GM19035 (cell line): ENCODE measurements around the gene AP1B1.
"Not testable (repeated sequence)": the region's sequence is repeated elsewhere in the genome, so short reads cannot be mapped to it uniquely, and the experiment has no call there.

Source experiments
- ATAC-seq: cut with Tn5 transposase; IDR thresholded peaks from one replicate; pipeline ENCODE4 v1.9.1; 2021; ENCODE audit not compliant: unreplicated experiment

AP1B1 gene

DNA sequence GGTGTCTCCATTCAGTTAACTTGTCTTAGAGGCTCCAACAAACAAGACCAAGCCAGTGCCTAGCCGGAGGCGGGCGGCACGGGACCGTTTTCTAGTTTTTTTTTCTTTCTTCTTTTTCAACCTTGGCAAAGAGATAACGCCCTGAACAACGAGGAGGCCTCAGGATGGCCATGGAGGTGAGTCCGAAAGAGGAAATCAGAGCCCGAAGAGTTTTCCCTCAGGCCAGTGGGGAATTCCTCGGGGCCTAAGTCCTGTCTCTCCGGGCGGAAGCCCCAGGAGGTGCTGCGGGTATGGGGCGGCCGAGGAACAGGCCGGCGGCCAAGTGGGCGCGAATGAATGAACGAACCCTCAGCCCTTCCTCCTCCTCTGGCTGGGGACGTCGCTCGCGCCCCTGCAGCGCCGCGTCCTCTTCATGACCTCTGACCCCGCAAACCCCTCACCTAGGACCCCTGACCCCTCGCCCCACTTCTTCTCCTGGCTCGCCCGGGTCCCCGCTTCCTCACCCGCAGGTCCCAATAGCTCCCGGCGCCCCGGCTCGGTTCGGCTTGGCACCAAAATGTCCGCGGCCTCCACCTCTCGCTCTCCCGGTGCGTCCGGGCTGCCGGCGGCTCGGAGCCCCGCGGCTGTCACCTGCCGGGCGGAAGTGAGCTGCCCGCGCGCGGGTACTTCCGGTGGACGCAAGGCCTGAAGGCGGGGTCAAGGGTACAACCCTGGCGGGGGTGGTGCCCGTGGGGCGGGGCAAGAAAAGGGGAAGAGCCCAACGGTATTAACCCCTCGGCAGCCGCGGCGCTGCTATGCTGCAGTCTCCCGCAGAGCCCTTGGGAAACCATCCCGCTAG, at the start of gene AP1B1:
TSS of gene AP1B1 (minus strand) at position 650 of the 838 bp plus-strand sequence. CDS start 21,327 bp downstream, outside the sequence.
- peak; percentile 92 for ATAC-seq

DNA sequence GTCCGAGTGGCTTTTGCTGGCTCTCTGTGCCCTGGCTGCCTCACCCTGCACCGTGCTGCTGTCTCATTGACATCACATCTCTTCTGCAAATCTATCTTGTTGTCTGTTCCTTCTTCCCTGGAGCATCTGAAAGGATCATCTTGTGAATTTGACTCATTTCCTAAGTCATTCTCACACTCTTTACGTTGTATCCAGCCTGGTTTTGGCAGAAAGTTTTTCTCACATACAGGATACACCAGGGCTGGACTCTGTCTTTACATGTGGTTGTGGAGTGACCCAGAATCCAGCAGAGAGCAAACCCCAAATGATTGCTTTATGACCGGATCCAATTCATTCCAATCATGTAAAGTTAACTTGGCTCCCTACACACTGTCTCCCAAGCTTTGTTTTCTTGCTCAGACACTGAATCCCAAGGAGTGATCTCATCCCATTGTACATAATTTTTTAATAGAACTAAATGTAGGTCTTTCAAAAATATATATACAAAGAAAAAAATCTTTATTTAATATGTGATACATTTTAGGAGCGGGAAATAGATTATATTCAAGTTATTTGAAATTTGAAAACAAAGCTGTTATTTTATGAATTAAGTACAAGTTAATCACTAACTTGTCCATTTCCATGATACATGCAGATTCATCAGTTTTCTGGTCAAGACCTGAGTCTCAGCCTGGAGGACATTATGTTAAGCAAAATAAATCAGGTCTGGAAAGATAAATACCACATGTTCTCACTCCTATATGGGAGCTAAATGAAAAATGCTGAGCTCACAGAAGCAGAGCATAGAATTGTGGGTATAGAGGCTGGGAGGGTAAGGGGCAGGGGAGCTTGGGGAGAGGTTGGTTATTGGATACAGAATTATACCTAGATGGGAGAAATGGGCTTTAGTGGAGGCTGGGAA, 47.1 kb upstream of the AP1B1 start:
- ATAC-seq, result no peak

DNA sequence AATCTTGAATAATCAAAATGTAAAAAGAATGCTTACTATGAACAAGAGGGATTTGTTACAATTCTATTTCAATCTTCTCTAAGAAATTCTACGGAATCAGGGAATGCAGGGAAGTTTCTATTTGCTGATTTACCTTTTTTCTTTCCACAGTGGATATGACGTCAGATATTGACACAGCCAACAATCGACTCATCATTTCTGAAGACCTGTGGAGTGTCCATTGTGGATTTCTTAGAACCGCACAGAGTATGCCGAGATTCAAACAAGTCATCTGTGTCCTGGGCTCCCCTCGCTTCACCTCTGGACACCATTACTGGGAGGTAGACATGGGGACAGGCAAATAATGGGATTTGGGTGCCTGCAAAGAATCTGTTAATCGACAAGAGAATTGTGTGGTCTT, 45.9 kb upstream of the AP1B1 start:
- ATAC-seq, result no peak

DNA sequence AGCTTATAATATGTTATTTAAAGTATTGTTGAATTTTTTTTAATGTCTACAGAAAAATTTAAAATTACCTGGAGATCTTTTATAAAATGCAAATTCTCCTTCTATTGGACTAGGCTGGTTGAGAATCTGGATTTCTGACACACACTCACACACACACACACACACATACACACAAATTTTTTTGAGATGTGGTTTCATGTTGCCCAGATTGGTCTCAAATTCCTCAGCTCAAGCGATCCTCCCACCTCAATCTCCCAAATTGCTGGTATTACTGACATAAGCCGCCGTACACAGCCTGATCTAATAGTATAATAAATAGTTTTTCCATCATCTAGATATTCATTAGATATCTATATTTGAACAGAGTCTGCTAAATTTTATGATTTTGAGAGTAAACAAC, 45.5 kb upstream of the AP1B1 start:
- no peak for ATAC-seq

DNA sequence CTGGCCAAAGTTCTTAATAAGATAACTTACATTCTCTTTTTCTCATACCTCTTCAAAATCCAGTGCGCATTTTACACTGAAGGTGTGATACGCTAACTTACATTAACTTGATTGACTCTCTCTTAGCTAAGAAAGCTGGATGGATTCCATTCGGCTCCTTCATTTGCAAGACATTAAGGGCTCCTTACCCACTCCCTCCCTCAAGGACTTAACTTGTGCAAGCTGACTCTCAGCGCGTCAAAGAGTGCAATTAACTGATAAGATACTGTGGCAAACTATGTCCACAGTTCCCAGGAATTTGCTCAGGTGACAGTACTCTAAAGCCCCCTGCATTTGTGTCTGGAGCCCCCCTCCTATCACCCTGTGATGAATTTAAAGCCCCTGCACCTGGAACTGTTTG, 43.6 kb upstream of the AP1B1 start:
- ATAC-seq, result no peak

DNA sequence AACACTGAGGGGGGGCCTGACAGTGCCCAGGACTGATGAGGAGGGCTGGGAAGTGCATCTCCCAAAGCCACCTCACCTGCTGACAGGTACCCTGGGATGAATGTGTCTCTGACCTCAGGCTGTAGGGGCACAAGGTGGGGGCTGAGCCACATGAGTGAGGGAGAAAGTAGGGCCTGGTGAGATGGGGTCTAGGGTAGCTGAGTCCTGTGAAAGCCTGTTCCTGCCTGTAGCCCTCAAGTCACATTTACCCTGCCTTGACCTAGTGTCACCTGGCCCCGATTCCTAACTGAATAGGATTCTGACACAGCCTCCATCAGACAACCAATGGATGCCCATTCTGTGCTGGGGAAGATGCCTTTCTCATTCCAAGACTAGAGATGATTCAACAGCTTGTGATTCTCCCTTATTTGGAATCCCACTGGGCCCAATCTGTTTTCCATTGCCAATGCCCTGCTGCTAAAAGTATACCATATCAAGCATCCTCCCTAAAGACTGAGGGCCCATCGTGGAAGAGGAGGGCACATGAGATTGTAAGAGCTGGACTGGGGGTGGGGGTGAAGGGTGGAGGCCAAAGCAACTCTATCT, 38.9 kb upstream of the AP1B1 start:
- ATAC-seq, result no peak

DNA sequence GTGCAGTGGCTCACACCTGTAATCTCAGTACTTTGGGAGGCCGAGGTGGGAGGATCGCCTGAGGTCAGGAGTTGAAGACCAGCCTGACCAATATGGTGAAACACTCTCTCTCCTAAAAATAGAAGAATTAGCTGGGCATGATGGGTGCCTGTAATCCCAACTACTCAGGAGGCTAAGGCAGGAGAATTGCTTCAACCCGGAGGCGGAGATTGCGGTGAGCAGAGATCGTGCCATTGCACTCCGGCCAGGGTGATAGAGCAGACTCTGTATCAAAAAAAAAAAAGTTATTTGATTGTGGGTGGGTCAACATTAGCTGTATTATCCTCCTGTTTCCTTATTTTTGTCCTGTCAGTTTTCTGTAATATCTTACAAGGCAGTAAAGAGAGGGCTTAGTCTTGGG, 38.1 kb upstream of the AP1B1 start:
- ATAC-seq, result no peak

DNA sequence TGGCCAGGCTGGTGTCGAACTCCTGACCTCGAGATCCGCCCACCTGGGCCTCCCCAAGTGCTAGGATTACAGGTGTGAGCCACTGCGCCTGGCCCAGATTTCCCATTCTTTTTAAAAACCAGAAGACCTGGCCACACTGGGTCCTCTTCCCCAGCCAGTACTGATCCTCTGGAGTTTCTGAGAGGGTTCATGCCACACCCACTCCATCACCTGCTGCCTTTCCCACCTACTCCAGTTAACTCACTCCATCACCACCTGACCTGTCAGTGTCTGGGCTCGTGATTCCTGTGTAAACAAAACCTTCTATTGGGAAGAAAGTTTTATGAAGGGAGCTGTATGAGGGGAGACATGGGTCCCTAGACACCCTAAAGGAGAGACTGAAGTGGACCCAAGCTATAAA, 30.3 kb upstream of the AP1B1 start:
- ATAC-seq, result not testable (repeated sequence)

DNA sequence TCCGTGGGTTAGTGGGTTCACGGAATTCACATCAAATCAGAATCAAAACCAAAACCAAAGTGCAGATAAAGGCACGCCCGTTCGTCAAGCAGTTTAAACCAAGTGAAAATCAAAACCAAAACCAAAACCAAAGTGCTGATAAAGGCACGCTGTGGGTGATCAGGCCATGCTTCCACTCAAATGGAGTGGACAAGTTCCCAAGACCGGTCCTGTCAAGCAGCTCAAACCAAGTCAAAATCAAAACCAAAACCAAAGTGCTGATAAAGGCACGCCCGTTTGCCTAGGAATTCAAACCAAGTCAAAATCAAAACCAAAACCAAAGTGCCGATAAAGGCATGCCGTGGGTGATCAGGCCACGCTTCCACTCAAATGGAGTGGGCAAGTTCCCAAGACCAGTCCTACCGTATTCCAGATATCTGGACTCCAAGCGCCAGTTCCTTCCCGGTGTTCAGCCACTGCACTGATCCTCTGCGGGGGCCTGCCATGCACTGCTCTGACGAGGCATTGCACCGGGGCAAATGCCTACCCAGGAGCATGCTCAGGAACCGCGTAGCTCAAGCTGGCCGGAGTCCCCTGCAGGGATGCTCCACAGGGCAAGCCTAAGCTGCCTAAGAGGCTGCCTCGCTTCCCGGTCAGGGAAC, 26.7 kb upstream of the AP1B1 start:
- not testable (repeated sequence) for ATAC-seq

DNA sequence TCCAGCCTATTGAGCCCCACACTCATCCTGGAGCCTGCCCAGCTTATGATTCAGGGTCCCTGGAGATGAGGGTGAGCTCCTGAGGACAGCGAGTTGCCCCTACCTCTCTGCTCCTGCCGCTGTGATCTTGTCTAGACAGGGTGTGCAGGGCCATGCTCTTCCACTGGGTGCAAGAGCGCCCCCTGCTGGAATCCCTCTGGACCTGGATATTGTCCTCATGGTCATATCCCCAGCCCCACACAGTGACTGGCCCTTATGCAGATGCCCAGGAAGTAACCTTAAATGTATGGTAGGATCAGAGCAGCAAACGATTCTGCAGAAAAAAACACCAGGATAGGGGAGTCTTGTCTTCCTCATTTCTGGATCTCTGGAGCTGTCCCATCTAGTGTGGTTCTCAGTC, 24.4 kb upstream of the AP1B1 start:
- not testable (repeated sequence) for ATAC-seq

DNA sequence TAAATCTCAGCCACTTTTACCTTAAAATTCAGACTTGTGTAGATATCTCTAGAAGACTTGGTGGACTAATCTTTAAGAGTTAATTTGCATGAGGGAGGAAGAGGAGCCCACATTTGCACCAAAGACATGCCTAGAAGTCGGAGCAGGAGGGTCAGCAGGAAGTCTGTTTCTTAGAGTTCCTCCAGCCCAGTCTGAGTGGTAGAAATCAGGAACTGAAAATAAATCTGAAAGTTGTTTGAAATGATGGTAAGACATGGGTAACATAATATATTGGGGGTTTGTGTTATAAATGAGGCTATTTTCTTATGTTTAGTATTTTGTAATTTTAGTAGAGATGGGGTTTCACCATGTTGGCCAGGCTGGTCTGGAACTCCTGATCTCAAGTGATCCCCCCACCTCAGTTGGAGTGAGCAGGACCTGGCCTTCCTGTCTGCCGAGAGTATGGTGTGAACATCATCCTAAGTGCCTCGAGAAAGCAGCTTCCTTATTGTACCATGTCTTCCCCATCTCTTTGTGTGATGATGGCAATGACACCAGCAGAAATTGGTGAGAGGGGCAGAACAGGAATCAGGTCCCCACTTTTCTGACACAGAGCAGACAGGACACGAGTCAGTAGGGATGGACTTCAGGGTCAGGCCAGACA, 23.3 kb upstream of the AP1B1 start:
- peak; percentile 49 for ATAC-seq

DNA sequence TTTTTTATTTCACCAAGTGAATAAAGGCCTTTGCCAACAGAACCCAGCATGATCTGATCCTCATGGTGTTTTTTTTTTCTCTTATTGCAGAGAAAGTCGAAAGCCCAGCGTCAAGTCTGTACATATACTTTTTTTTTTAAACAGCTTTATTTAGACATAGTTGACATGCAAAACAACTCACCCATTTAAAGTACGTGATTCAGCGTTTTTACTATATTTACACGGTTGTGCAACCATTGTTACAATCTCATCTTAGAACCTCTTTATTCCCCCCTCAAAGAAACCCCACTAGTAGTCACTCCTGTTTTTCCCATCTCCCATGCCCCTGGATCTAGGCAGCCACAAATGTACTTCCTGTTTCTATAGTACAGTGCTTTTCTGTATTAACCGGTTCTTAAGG, 20.6 kb upstream of the AP1B1 start:
- no peak for ATAC-seq

DNA sequence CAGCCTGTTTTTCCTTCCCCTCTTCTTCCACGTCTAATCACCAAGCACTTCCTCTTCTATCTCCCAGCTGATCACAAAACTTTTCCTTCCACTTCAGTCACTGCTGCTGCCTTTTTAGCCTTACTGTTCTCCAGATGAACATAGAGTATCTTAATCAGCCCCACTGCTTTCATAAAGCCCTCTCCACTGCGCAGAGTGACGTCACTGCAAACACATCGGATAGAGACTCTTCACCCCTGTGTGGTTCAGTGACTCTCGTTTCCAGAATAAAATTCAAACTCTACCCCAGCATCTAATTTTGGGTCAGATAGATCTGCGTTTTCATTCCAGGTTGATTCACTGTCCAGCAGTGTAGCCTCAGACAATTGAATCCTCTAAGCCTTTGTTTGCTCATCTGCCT, 13.2 kb upstream of the AP1B1 start:
- ATAC-seq, result not testable (repeated sequence)

DNA sequence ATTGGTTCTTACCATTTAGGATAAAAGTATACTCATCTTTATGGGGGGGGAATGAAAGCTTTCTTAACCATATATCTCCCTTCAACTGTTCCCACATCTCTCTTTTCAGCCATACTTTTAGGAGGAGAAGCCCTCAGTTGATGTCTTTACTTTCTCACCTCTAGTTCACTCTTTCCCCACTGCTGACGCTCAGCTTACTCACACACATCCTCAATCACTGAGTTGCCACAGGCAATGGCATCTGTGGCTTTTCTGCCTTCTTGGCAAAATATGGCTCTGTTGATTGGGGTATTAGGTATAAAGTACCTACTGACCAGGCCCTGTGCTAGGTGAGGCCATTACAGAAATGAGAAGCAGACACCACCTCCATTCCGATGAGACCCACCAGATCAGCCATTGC, 12.2 kb upstream of the AP1B1 start:
- no peak for ATAC-seq

DNA sequence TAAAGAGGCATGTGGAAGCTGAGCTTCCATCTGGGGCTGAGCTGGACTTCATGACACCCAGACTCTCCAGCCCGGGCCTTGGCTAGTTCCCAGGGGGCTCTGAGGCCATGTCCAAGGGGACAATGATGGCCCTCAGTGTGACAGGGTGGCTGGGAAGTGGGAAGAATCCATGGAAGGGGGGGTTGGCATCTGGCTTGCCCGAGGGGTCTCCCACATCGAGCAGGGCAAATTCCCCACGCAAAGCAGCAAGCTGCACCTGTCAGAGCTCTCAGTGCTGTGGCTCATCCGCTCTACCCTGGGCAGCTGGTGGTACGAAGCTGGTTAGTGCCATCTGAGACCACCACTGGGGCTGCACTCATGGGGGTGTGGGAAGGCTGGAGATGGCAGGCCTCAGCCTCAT, 9.4 kb upstream of the AP1B1 start:
- no peak for ATAC-seq

DNA sequence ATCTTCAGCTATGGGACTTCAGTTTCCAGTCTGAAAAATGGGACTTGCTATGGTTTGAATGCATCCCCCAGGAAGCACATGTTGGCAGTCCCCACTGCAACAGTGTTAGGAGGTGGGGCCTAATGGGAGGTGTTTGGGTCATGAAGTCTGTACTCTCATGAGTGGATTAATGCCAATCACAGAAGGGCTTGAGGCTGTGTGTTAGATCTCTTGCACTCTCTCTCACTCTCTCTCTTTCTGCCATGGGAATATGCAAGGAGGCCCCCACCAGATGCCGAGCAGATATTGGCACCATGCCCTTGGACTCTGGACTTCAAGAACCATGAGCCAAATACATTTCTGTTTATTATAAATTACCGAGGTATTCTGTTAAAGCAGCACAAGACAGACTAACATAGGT, 7.8 kb upstream of the AP1B1 start:
- no peak for ATAC-seq

DNA sequence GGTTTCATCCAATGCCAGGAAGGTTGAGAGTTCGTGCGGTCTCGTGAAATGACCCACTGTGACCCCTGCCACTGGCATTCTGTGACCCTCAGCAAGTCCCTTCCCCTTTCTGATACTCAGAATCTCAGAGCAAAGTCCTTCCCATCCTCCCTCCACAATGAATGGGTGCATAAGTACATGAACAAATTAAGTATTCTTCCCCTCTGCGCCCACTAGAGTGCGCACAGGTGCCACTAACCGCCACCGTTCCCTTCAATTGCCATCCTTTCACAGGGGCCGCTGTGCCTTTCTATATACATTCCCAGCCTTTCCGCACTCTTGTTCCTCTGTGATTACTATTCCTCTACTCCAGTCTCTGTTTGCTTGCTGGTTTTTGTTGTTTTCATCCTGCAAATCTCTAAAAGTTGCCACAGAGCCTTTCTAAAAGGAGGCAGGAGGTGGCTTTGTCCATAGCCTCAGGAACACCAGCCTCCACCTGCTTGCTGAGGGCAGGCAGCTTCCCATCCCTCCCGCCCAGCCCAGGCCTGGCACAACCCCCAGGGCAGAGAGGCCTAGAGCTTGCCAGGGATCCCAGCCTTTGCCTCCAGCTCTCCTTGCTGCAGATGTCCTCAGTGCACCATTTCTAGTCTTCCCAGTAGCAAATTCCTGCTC, 6.7 kb upstream of the AP1B1 start:
- no peak for ATAC-seq

DNA sequence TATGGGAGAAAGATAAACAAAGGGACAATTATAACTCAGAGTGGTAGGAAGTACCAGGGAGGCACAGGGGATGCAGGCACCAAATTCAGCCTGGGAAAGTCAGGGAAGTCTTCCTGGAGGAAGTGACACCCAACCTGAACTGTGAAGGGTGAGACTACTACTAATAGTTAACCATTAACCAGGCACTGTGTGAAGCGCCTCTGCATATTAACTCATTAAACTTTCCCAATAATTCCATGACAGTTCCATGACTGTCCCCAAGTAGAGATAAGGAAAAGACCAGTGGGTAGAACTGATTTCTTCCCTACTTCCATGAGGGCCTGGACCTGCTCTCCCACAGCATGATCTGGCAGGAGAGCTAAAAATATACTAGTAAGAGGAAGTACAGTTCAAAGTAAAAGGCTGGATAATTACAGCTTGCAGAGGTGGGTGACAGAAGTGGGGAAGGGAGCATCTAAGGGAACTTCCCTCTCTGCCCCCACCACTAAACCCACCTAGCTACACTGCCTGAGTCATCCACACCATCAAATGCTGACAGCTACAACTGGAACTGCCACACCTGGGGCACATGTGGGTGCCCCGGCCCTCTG, 4.7 kb upstream of the AP1B1 start:
- ATAC-seq, result no peak

DNA sequence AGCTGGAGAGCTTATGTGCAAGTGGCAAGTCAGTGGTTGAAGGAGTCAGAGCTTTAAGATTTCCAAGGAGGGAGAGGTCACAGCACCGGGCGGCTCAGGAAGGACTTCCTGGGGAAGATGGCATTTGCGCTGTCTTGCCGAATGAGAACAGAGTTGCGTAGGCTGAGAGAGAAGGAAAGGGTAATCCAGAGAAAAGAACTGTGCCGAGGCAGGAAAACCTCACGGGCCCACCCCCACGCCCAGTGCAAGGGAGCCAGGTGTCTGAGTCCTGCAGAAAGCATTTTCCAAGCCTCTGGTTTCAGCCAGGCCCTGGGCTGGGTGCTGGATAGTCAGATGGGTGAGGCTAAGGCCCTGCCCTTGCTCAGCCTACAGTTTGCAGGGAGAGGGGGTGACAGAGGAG, 3.2 kb upstream of the AP1B1 start:
- ATAC-seq, result no peak

DNA sequence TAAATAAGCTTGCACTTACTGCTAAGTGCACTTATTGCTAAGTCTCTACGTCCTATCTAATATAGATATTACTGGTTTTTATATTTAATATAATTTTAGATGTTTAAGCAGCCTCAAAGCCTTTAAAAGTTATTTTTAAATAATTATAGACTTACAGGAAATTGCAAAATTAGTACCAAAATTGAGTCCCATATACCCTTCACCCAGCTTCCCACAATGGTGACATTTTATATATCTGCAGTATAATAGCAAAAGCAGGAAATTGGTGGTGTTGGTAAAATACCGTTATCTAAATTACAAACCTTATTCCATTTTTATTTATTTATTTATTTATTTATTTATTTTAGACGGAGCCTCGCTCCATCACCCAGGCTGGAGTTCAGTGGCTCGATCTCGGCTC, 1.9 kb upstream of the AP1B1 start:
- no peak for ATAC-seq
